BLaER1 treated with 17β-estradiol and CSF1 and Interleukin-3, amounts not matched to agents 10 nM and 100 nM (cell line): ENCODE results near the gene ISL2.
A peak's percentile ranks its signal among the peaks of the same experiment; 100 is the strongest.

ENCODE experiments used
- H3K27ac ChIP-seq, 11 experiments: shearing (Covaris generic); formaldehyde crosslinking; 2 replicates each; pipeline ENCODE4 v1.8.1; 2022
- H3K27me3 ChIP-seq, 11 experiments: shearing (Covaris generic); formaldehyde crosslinking; 2 replicates each; pipeline ENCODE4 v1.8.1; 2022
- H3K36me3 ChIP-seq, 11 experiments: shearing (Covaris generic); formaldehyde crosslinking; 2 replicates each; pipeline ENCODE4 v1.8.1; 2022
- H3K4me1 ChIP-seq, 10 experiments: shearing (Covaris generic); formaldehyde crosslinking; 2 replicates each; pipeline ENCODE4 v1.8.1; 2022
- H3K4me2 ChIP-seq, 11 experiments: shearing (Covaris generic); formaldehyde crosslinking; 2 replicates each; pipeline ENCODE4 v1.8.1; 2022
- H3K4me3 ChIP-seq, 10 experiments: shearing (Covaris generic); formaldehyde crosslinking; 2 replicates each; pipeline ENCODE4 v1.8.1; 2022
- H3K9ac ChIP-seq, 11 experiments: shearing (Covaris generic); formaldehyde crosslinking; 2 replicates each; pipeline ENCODE4 v1.8.1; 2022
- H3K9me3 ChIP-seq, 11 experiments: shearing (Covaris generic); formaldehyde crosslinking; replicated peaks in 1 of 11; 2 replicates each; pipeline ENCODE4 v1.8.1; 2022
- H4K20me1 ChIP-seq, 11 experiments: shearing (Covaris generic); formaldehyde crosslinking; 2 replicates each; pipeline ENCODE4 v1.8.1; 2022
- Cebpa-rat ChIP-seq, 11 experiments: shearing (Covaris generic); IDR thresholded peaks; 2 replicates each; pipeline ENCODE4 v1.8.1; 2022

The ISL2 gene

GRCh38 chr15:76342382-76343201 lies 6.0 kb downstream of the ISL2 start:
- peaks cover 100% of the 10 kb centered on the region in 11 experiments for H3K27me3 ChIP-seq
- peak overlapping the region in 3 of 10 experiments; percentile 18 to 56 (median 33); a peak in 2 of 20 replicates for H3K4me3 ChIP-seq

GRCh38 chr15:76343313-76343996 lies 6.9 kb downstream of the ISL2 start:
- no peak overlapping the region for H3K4me2 ChIP-seq
- no peak for TF ChIP-seq Cebpa-rat (IDR thresholded peaks at IDR 0.05)
- H4K20me1 ChIP-seq = peaks cover 0 to 71% (median 48%) of the 10 kb centered on the region in 11 experiments; a peak in 20 of 22 replicates
- peaks cover 33 to 49% (median 46%) of the 10 kb centered on the region in 11 experiments for H3K9me3 ChIP-seq
- no peak overlapping the region for H3K27ac ChIP-seq
- peaks cover 98 to 100% (median 100%) of the 10 kb centered on the region in 11 experiments for H3K27me3 ChIP-seq
- H3K4me1 ChIP-seq = peaks cover 23 to 35% (median 28%) of the 10 kb centered on the region in 10 experiments
- H3K9ac ChIP-seq = no peak overlapping the region
- no peak overlapping the region for H3K4me3 ChIP-seq
- H3K36me3 ChIP-seq = peaks cover 0 to 20% (median 14%) of the 10 kb centered on the region in 11 experiments; a peak in 16 of 22 replicates

More at GRCh38 chr15:76342382-76343201, 6.0 kb downstream of the ISL2 start:
- Histone ChIP-seq H3K4me2 (no peak overlapping the region), H3K27ac (no peak overlapping the region), H3K9ac (no peak overlapping the region), H3K36me3 (peaks cover 0 to 16% (median 14%) of the 10 kb centered on the region in 11 experiments; a peak in 16 of 22 replicates), H3K4me1 (peaks cover 23 to 43% (median 32%) of the 10 kb centered on the region in 10 experiments), H4K20me1 (peaks cover 0 to 79% (median 57%) of the 10 kb centered on the region in 11 experiments; a peak in 20 of 22 replicates), H3K9me3 (peaks cover 29 to 50% (median 43%) of the 10 kb centered on the region in 11 experiments)
- no peak for TF ChIP-seq Cebpa-rat (IDR thresholded peaks at IDR 0.05)

GRCh38 chr15:76344893-76345582 lies 8.5 kb downstream of the ISL2 start:
- Histone ChIP-seq H3K4me2 (no peak overlapping the region), H3K27ac (no peak overlapping the region), H4K20me1 (peaks cover 0 to 55% (median 32%) of the 10 kb centered on the region in 11 experiments; a peak in 20 of 22 replicates), H3K4me1 (peaks cover 17 to 21% (median 18%) of the 10 kb centered on the region in 10 experiments), H3K36me3 (peaks cover 0 to 20% (median 14%) of the 10 kb centered on the region in 11 experiments; a peak in 16 of 22 replicates), H3K27me3 (peaks cover 82 to 99% (median 90%) of the 10 kb centered on the region in 11 experiments), H3K4me3 (no peak overlapping the region), H3K9me3 (peaks cover 33 to 49% (median 46%) of the 10 kb centered on the region in 11 experiments), H3K9ac (no peak overlapping the region)
- no peak for TF ChIP-seq Cebpa-rat (IDR thresholded peaks at IDR 0.05)

- H3K27ac ChIP-seq = no peak overlapping the region
- H3K9ac ChIP-seq = no peak overlapping the region
- TF ChIP-seq Cebpa-rat (IDR thresholded peaks at IDR 0.05) = no peak
Measured at GRCh38 chr15:76345583-76345879, 9.0 kb downstream of the ISL2 start.

GRCh38 chr15:76345880-76346668 lies 9.5 kb downstream of the ISL2 start:
- no peak for TF ChIP-seq Cebpa-rat (IDR thresholded peaks at IDR 0.05)
- H3K9me3 ChIP-seq = peaks cover 33 to 49% (median 46%) of the 10 kb centered on the region in 11 experiments
- H3K27ac ChIP-seq = no peak overlapping the region
- peaks cover 6 to 11% (median 8%) of the 10 kb centered on the region in 10 experiments; a peak in 18 of 20 replicates for H3K4me1 ChIP-seq
- H3K9ac ChIP-seq = 0 out of 22 replicates have a peak overlapping the region, but pooled peaks of 1 of the 11 experiments have one; percentile 24
- peaks cover 0 to 44% (median 22%) of the 10 kb centered on the region in 11 experiments; a peak in 18 of 22 replicates for H4K20me1 ChIP-seq
- H3K4me3 ChIP-seq = peak overlapping the region in 9 of 10 experiments; percentile 1 to 45 (median 32); a peak in 10 of 20 replicates
- peaks cover 72 to 93% (median 79%) of the 10 kb centered on the region in 11 experiments for H3K27me3 ChIP-seq
- peaks cover 0 to 20% (median 14%) of the 10 kb centered on the region in 11 experiments; a peak in 16 of 22 replicates for H3K36me3 ChIP-seq
- peak overlapping the region in 3 of 11 experiments; percentile 46 to 72 (median 69); a peak in 5 of 22 replicates for H3K4me2 ChIP-seq

More at GRCh38 chr15:76345583-76345879, 9.0 kb downstream of the ISL2 start:
- peaks cover 0 to 50% (median 27%) of the 10 kb centered on the region in 11 experiments; a peak in 20 of 22 replicates for H4K20me1 ChIP-seq
- peaks cover 0 to 20% (median 14%) of the 10 kb centered on the region in 11 experiments; a peak in 16 of 22 replicates for H3K36me3 ChIP-seq
- H3K4me2 ChIP-seq = peak overlapping the region in 2 of 11 experiments; percentile 69 to 72; a peak in 2 of 22 replicates
- peak overlapping the region in 2 of 10 experiments; percentile 42 to 45; a peak in 1 of 20 replicates for H3K4me3 ChIP-seq
- peaks cover 33 to 49% (median 46%) of the 10 kb centered on the region in 11 experiments for H3K9me3 ChIP-seq
- peaks cover 12 to 16% (median 14%) of the 10 kb centered on the region in 10 experiments for H3K4me1 ChIP-seq
- H3K27me3 ChIP-seq = peaks cover 77 to 98% (median 85%) of the 10 kb centered on the region in 11 experiments

GRCh38 chr15:76346669-76347481 lies 10.3 kb downstream of the ISL2 start:
- Histone ChIP-seq H3K27me3 (peaks cover 64 to 85% (median 71%) of the 10 kb centered on the region in 11 experiments), H3K4me3 (peak overlapping the region in 8 of 10 experiments; percentile 1 to 45 (median 34); a peak in 9 of 20 replicates), H3K4me2 (peak overlapping the region in 3 of 11 experiments; percentile 46 to 72 (median 69); a peak in 2 of 22 replicates), H3K9ac (no peak overlapping the region), H3K36me3 (peaks cover 0 to 20% (median 14%) of the 10 kb centered on the region in 11 experiments; a peak in 16 of 22 replicates), H3K9me3 (peaks cover 31 to 49% (median 45%) of the 10 kb centered on the region in 11 experiments), H3K27ac (no peak overlapping the region), H4K20me1 (peaks cover 0 to 36% (median 14%) of the 10 kb centered on the region in 11 experiments; a peak in 17 of 22 replicates), H3K4me1 (peaks cover 0 to 2% (median under 1%) of the 10 kb centered on the region in 10 experiments; a peak in 8 of 20 replicates)
- TF ChIP-seq Cebpa-rat (IDR thresholded peaks at IDR 0.05) = no peak
